CD4-positive, CD25-positive, alpha-beta regulatory T cell (primary cell): ENCODE data around the gene ETS2. TPM values are rescaled to one million over a fixed set of nuclear protein-coding genes. Genes with fewer than 3 reads are reported as not detected.
A peak's percentile ranks its signal among the peaks of the same experiment; 100 is the strongest.

ENCODE experiments used
- ATAC-seq, 2 donors: fragments of 150-1000 bp; cut with Tn5 transposase; one replicate each; pipeline ENCODE4 v1.10.0; 2021; ENCODE audit warnings: low read depth in 2 of 2, moderate number of reproducible peaks in 2 of 2, moderate library complexity in 1 of 2
- DNase-seq, 3 donors: peaks; one replicate each; pipeline versions ENCODE4 v3.0.0 to v3.0.0-alpha.2; 2012 to 2022; ENCODE audit warnings: mixed read lengths in 1 of 3
- H3K27ac ChIP-seq: one replicate; pipeline ENCODE4 v1.7.0; 2013; ENCODE audit warnings: mild to moderate bottlenecking, low read length; ENCODE audit not compliant: insufficient read depth, poor library complexity, severe bottlenecking
- H3K27me3 ChIP-seq: one replicate; pipeline ENCODE4 v1.7.0; 2013; ENCODE audit warnings: low read length; ENCODE audit not compliant: control insufficient read depth, insufficient read depth
- H3K36me3 ChIP-seq: one replicate; pipeline ENCODE4 v1.7.0; 2013; ENCODE audit warnings: mild to moderate bottlenecking, low read length, moderate library complexity; ENCODE audit not compliant: control insufficient read depth, insufficient read depth
- H3K4me1 ChIP-seq: 2 replicates; pipeline ENCODE4 v1.7.0; 2013; ENCODE audit warnings: mild to moderate bottlenecking, low read length; ENCODE audit not compliant: insufficient read depth, control insufficient read depth, poor library complexity, severe bottlenecking
- H3K4me3 ChIP-seq: one replicate; pipeline ENCODE4 v1.7.0; 2013; ENCODE audit warnings: low read depth, mild to moderate bottlenecking, low read length, moderate library complexity
- H3K9me3 ChIP-seq, 2 experiments: 1 replicate in 1 of 2; 2 replicates in 1 of 2; pipeline ENCODE4 v1.7.0; 2013; ENCODE audit warnings: low read length in 2 of 2, mild to moderate bottlenecking in 1 of 2, moderate library complexity in 1 of 2; ENCODE audit not compliant: control insufficient read depth in 2 of 2
- H3K27ac Mint-ChIP-seq, 3 donors: one replicate each; pipeline ENCODE4 v1.8.0; 2020 to 2022; ENCODE audit warnings: mild to moderate bottlenecking in 3 of 3, mixed read lengths in 3 of 3, moderate library complexity in 2 of 3
- H3K27me3 Mint-ChIP-seq: one replicate; pipeline ENCODE4 v1.8.0; 2022; ENCODE audit warnings: mild to moderate bottlenecking, mixed read lengths
- H3K36me3 Mint-ChIP-seq: one replicate; pipeline ENCODE4 v1.8.0; 2020; ENCODE audit warnings: mixed read lengths
- H3K4me1 Mint-ChIP-seq, 4 donors: one replicate each; pipeline ENCODE4 v1.8.0; 2020 to 2022; ENCODE audit warnings: mixed read lengths in 4 of 4, mild to moderate bottlenecking in 1 of 4
- H3K4me3 Mint-ChIP-seq, 4 donors: one replicate each; pipeline ENCODE4 v1.8.0; 2020 to 2022; ENCODE audit warnings: mild to moderate bottlenecking in 4 of 4, mixed read lengths in 4 of 4, moderate library complexity in 3 of 4
- H3K9me3 Mint-ChIP-seq, 7 donors: one replicate each; pipeline ENCODE4 v1.8.0; 2020 to 2022; ENCODE audit warnings: mixed read lengths in 7 of 7, mild to moderate bottlenecking in 3 of 7, moderate library complexity in 2 of 7
- polyA plus RNA-seq, 4 donors: library from polyadenylated mRNA; unstranded; fragments of 300-500 nt; fragmentation: Illumina TruSeq; gene quantifications; one replicate each; pipeline ENCODE4 v1.2.3, GENCODE V29; 2021
- total RNA-seq: library from RNA; stranded (reverse); gene quantifications from one replicate; pipeline ENCODE4 v1.2.3, GENCODE V29; 2022

The ETS2 gene
- total and polyA plus RNA-seq, 5 donors from 2014 or later = 2.6 to 12.3 (median 5.1) TPM

- DNase-seq = no peak
- Mint-ChIP-seq H3K27me3 (peaks cover 16% of the 10 kb centered on the region), H3K9me3 (peaks cover 0 to 3% (median 0%) of the 10 kb centered on the region in 7 donors), H3K4me3 (no peak overlapping the region), H3K36me3 (no peaks in the 10 kb centered on the region), H3K4me1 (peaks cover 0 to 21% (median 13%) of the 10 kb centered on the region in 4 donors), H3K27ac (peak overlapping the region in 2 of 3 donors; percentile 79 to 80)
- no peaks in the 10 kb centered on the region for H3K9me3 ChIP-seq
- peak overlapping the region; percentile 34 for H3K27ac ChIP-seq
- peaks cover 9% of the 10 kb centered on the region for H3K4me1 ChIP-seq
- no peaks in the 10 kb centered on the region for H3K36me3 ChIP-seq
- H3K27me3 ChIP-seq = no peaks in the 10 kb centered on the region
- ATAC-seq = no peak
- H3K4me3 ChIP-seq = no peak overlapping the region
Observed at GRCh38 chr21:38830671-38831525, 25.2 kb downstream of the ETS2 start.

GRCh38 chr21:38831526-38832467 lies 26.1 kb downstream of the ETS2 start:
- ATAC-seq = peak; percentile 87
- no peaks in the 10 kb centered on the region for H3K36me3 ChIP-seq
- peaks cover 9% of the 10 kb centered on the region for H3K4me1 ChIP-seq
- DNase-seq = peak in 2 of 3 donors; percentile 47 to 75
- H3K27me3 Mint-ChIP-seq = peaks cover 16% of the 10 kb centered on the region
- H3K9me3 ChIP-seq = no peaks in the 10 kb centered on the region
- peaks cover 0 to 21% (median 13%) of the 10 kb centered on the region in 4 donors for H3K4me1 Mint-ChIP-seq
- peaks cover 0 to 3% (median 0%) of the 10 kb centered on the region in 7 donors for H3K9me3 Mint-ChIP-seq
- peak overlapping the region in 2 of 3 donors; percentile 79 to 80 for H3K27ac Mint-ChIP-seq
- no peaks in the 10 kb centered on the region for H3K27me3 ChIP-seq
- H3K36me3 Mint-ChIP-seq = no peaks in the 10 kb centered on the region
- no peak overlapping the region for H3K4me3 Mint-ChIP-seq
- H3K27ac ChIP-seq = peak overlapping the region; percentile 34
- no peak overlapping the region for H3K4me3 ChIP-seq

GRCh38 chr21:38832664-38833063 lies 26.9 kb downstream of the ETS2 start:
- Mint-ChIP-seq H3K9me3 (peaks cover 0 to 3% (median 0%) of the 10 kb centered on the region in 7 donors), H3K27ac (peak overlapping the region in 1 of 3 donors; percentile 80), H3K4me1 (peaks cover 0 to 21% (median 13%) of the 10 kb centered on the region in 4 donors), H3K36me3 (no peaks in the 10 kb centered on the region), H3K4me3 (no peak overlapping the region), H3K27me3 (peaks cover 16% of the 10 kb centered on the region)
- DNase-seq (no peak), ATAC-seq (no peak)
- no peaks in the 10 kb centered on the region for H3K27me3 ChIP-seq
- no peak overlapping the region for H3K27ac ChIP-seq
- H3K4me3 ChIP-seq = no peak overlapping the region
- H3K4me1 ChIP-seq = peaks cover 9% of the 10 kb centered on the region
- H3K9me3 ChIP-seq = no peaks in the 10 kb centered on the region
- no peaks in the 10 kb centered on the region for H3K36me3 ChIP-seq

GRCh38 chr21:38833117-38833516 lies 27.4 kb downstream of the ETS2 start:
- no peaks in the 10 kb centered on the region for H3K36me3 Mint-ChIP-seq
- no peak overlapping the region for H3K4me3 ChIP-seq
- H3K27me3 Mint-ChIP-seq = peaks cover 16% of the 10 kb centered on the region
- H3K4me1 Mint-ChIP-seq = peaks cover 0 to 21% (median 13%) of the 10 kb centered on the region in 4 donors
- H3K27ac Mint-ChIP-seq = no peak overlapping the region
- no peak overlapping the region for H3K4me3 Mint-ChIP-seq
- no peak overlapping the region for H3K27ac ChIP-seq
- H3K9me3 Mint-ChIP-seq = peaks cover 0 to 3% (median 0%) of the 10 kb centered on the region in 7 donors
- no peaks in the 10 kb centered on the region for H3K36me3 ChIP-seq
- H3K27me3 ChIP-seq = no peaks in the 10 kb centered on the region
- peaks cover 9% of the 10 kb centered on the region for H3K4me1 ChIP-seq
- ATAC-seq (no peak), DNase-seq (no peak)
- no peaks in the 10 kb centered on the region for H3K9me3 ChIP-seq

GRCh38 chr21:38834725-38835124 lies 29.0 kb downstream of the ETS2 start:
- Histone ChIP-seq H3K27ac (no peak overlapping the region), H3K4me3 (no peak overlapping the region), H3K27me3 (peaks cover 3% of the 10 kb centered on the region), H3K9me3 (no peaks in the 10 kb centered on the region), H3K36me3 (no peaks in the 10 kb centered on the region), H3K4me1 (peaks cover 9% of the 10 kb centered on the region)
- no peak for ATAC-seq
- Mint-ChIP-seq H3K4me1 (peaks cover 0 to 21% (median 13%) of the 10 kb centered on the region in 4 donors), H3K27ac (no peak overlapping the region), H3K36me3 (no peaks in the 10 kb centered on the region), H3K27me3 (peaks cover 19% of the 10 kb centered on the region), H3K9me3 (peaks cover 0 to 3% (median 0%) of the 10 kb centered on the region in 7 donors), H3K4me3 (no peak overlapping the region)
- DNase-seq = no peak

GRCh38 chr21:38837806-38838461 lies 32.2 kb downstream of the ETS2 start:
- H3K9me3 ChIP-seq = no peaks in the 10 kb centered on the region
- peaks cover 30% of the 10 kb centered on the region for H3K27me3 Mint-ChIP-seq
- H3K36me3 Mint-ChIP-seq = no peaks in the 10 kb centered on the region
- peaks cover 3% of the 10 kb centered on the region for H3K27me3 ChIP-seq
- H3K27ac Mint-ChIP-seq = peak overlapping the region in 1 of 3 donors; percentile 38
- no peak for ATAC-seq
- DNase-seq = no peak
- H3K9me3 Mint-ChIP-seq = peaks cover 0 to 3% (median 0%) of the 10 kb centered on the region in 7 donors
- H3K4me1 ChIP-seq = no peaks in the 10 kb centered on the region
- H3K4me3 Mint-ChIP-seq = no peak overlapping the region
- H3K36me3 ChIP-seq = no peaks in the 10 kb centered on the region
- no peaks in the 10 kb centered on the region for H3K4me1 Mint-ChIP-seq
- no peak overlapping the region for H3K4me3 ChIP-seq
- no peak overlapping the region for H3K27ac ChIP-seq

- no peaks in the 10 kb centered on the region for H3K36me3 Mint-ChIP-seq
- H3K4me3 Mint-ChIP-seq = no peak overlapping the region
Observed at GRCh38 chr21:38838598-38839327, 33.0 kb downstream of the ETS2 start.

More at GRCh38 chr21:38838598-38839327, 33.0 kb downstream of the ETS2 start:
- no peaks in the 10 kb centered on the region for H3K36me3 ChIP-seq
- H3K27me3 ChIP-seq = peaks cover 3% of the 10 kb centered on the region
- H3K4me1 ChIP-seq = no peaks in the 10 kb centered on the region
- H3K4me3 ChIP-seq = no peak overlapping the region
- no peak for DNase-seq
- no peaks in the 10 kb centered on the region for H3K4me1 Mint-ChIP-seq
- no peaks in the 10 kb centered on the region for H3K9me3 Mint-ChIP-seq
- H3K27me3 Mint-ChIP-seq = peaks cover 34% of the 10 kb centered on the region
- no peak for ATAC-seq
- no peaks in the 10 kb centered on the region for H3K9me3 ChIP-seq
- no peak overlapping the region for H3K27ac ChIP-seq
- no peak overlapping the region for H3K27ac Mint-ChIP-seq
